ENCODE data around the gene NCBP3. TPM values are rescaled to one million over a fixed set of nuclear protein-coding genes. Genes with fewer than 3 reads are reported as not detected.

NCBP3 gene
- total and polyA plus RNA-seq, 2 of the 4 experiments (the other 2 are of a cell fraction): 10.8 to 13.5 TPM

GRCh38 chr17:3771140-3771539 lies 74.9 kb downstream of the NCBP3 start:
- H4K91ac ChIP-seq (ENCODE audit: insufficient read depth, low read depth, low read length): no peak overlapping the region
- no peak overlapping the region for H3K4me2 ChIP-seq (ENCODE audit: low read depth, low read length)
- H4K20me1 ChIP-seq (ENCODE audit: insufficient read depth, low read length): no peaks in the 10 kb centered on the region
- H3K36me3 ChIP-seq (ENCODE audit: control insufficient read depth, insufficient read depth, low read length): no peaks in the 10 kb centered on the region
- no peaks in the 10 kb centered on the region; the same call in 1 of the 2 replicates for H3K27me3 ChIP-seq (ENCODE audit: control insufficient read depth, insufficient read depth, low read length)
- dilution Hi-C loops (cut with HindIII; ENCODE audit: low sequenced_read_pairs, unreplicated experiment): no loop called here
- no peak overlapping the region for H2AK9ac ChIP-seq (replicated peaks; ENCODE audit: low read depth, low read length, poor library complexity)
- no peak overlapping the region for H3K27ac ChIP-seq (ENCODE audit: insufficient read depth, low read length)
- no peak overlapping the region for H3K4me3 ChIP-seq (ENCODE audit: insufficient read depth, low read depth, low read length)
- H3K23ac ChIP-seq (ENCODE audit: low read depth, low read length): no peak overlapping the region
- in situ Hi-C loops (cut with MboI; ENCODE audit: low sequenced_read_pairs): no loop called here
- WGBS, 2 experiments (ENCODE audit: extremely low coverage in 2 of 2, insufficient read length in 1 of 2): 50% methylated on average over 2 of the region's 16 CpGs; no CpG with 5 or more reads in 1 of the 2 experiments
- no peak overlapping the region for H3K56ac ChIP-seq (ENCODE audit: extremely low read depth, insufficient read depth, low read length)
- peaks cover 9% of the 10 kb centered on the region; the same call in 1 of the 2 replicates for H3K4me1 ChIP-seq (ENCODE audit: control insufficient read depth, insufficient read depth, low read length)
- no peak for ATAC-seq (ENCODE audit: low read depth)
- no peak overlapping the region for H3K14ac ChIP-seq (replicated peaks; ENCODE audit: low read depth, low read length)
- no peaks in the 10 kb centered on the region for H3K79me1 ChIP-seq (ENCODE audit: low read depth in 1 of 2, low read length in 2 of 2)
- no peak for DNase-seq
- H4K8ac ChIP-seq (ENCODE audit: low read depth in 2 of 2, low read length in 2 of 2): no peak overlapping the region
- H3K18ac ChIP-seq (ENCODE audit: low read depth, low read length): no peak overlapping the region
- H2BK120ac ChIP-seq (ENCODE audit: low read depth, low read length): no peak overlapping the region
- H4K5ac ChIP-seq (ENCODE audit: low read depth, low read length): no peak overlapping the region
- no peak overlapping the region for H3K4ac ChIP-seq (ENCODE audit: low read depth, low read length)
- intact Hi-C loops (cut with micrococcal nuclease): no loop called here
- peak overlapping the region; percentile 38; the same call in 1 of the 2 replicates for H2AK5ac ChIP-seq (ENCODE audit: low read depth, low read length)
- H2BK15ac ChIP-seq (ENCODE audit: low read depth, low read length): no peak overlapping the region
- peak overlapping the region; percentile 67 for H2AFZ ChIP-seq (replicated peaks; ENCODE audit: low read length, poor library complexity)
- H3K9me1 ChIP-seq (ENCODE audit: insufficient read depth, low read length): peaks cover 4% of the 10 kb centered on the region; the same call in 1 of the 2 replicates
- H2BK20ac ChIP-seq (ENCODE audit: low read depth, low read length): no peak overlapping the region
- POLR2A ChIA-PET (ENCODE audit: unreplicated experiment): no interaction called here
- H3K9ac ChIP-seq (ENCODE audit: low read depth, low read length): no peak overlapping the region
- no peak for TF ChIP-seq SMC3 (IDR thresholded peaks at IDR 0.05; ENCODE audit: low read depth, low read length)
- TF ChIP-seq POLR2A (IDR thresholded peaks at IDR 0.05; ENCODE audit: low read depth, low read length): no peak
- no peak for TF ChIP-seq ELK1 (IDR thresholded peaks at IDR 0.05; ENCODE audit: borderline replicate concordance, low read depth, low read length)
- no peak for TF ChIP-seq BHLHE40 (IDR thresholded peaks at IDR 0.05; ENCODE audit: low read depth, low read length)
- no peak for TF ChIP-seq RAD21 (IDR thresholded peaks at IDR 0.05; ENCODE audit: low read length)
- TF ChIP-seq MXI1 (IDR thresholded peaks at IDR 0.05; ENCODE audit: borderline replicate concordance, low read depth, low read length): no peak
- no peak for TF ChIP-seq MAZ (IDR thresholded peaks at IDR 0.05; ENCODE audit: borderline replicate concordance, low read depth, low read length)
- TF ChIP-seq USF2 (IDR thresholded peaks at IDR 0.05; ENCODE audit: low read depth, low read length): no peak
- TF ChIP-seq CTCF (conservative IDR thresholded peaks at IDR 0.05; ENCODE audit: low read depth, low read length): no peak
- TF ChIP-seq FOS (IDR thresholded peaks at IDR 0.05; ENCODE audit: low read depth, low read length): no peak
- H2BK5ac ChIP-seq (ENCODE audit: low read depth, low read length, poor library complexity, severe bottlenecking): no peak overlapping the region
- CTCF ChIA-PET: no interaction called here
- H3K9me3 ChIP-seq (ENCODE audit: control insufficient read depth, insufficient read depth, low read length): peaks cover 7% of the 10 kb centered on the region
- no TSS peak for BruUV-seq (replicated peaks)

Data from IMR-90 (cell line).